ENCODE data around the gene GLTPD2.
"Not testable (repeated sequence)": the region's sequence is repeated elsewhere in the genome, so short reads cannot be mapped to it uniquely, and the experiment has no call there.

Gene GLTPD2

GRCh38 chr17:4811471-4811870 lies 22.7 kb downstream of the GLTPD2 start:
- no peak for DNase-seq

GRCh38 chr17:4812690-4813089 lies 23.9 kb downstream of the GLTPD2 start:
- DNase-seq, result no peak

- no peak for DNase-seq
These were observed 26.4 kb downstream of the GLTPD2 start for GRCh38 chr17:4815043-4815675.

- no peak for DNase-seq
These were observed 28.1 kb downstream of the GLTPD2 start for GRCh38 chr17:4816826-4817225.

- DNase-seq, result no peak
These were observed 29.5 kb downstream of the GLTPD2 start for GRCh38 chr17:4818276-4818675.

GRCh38 chr17:4822835-4823234 lies 34.1 kb downstream of the GLTPD2 start:
- no peak for DNase-seq

- DNase-seq, result peak; percentile 25
These were observed 34.8 kb downstream of the GLTPD2 start for GRCh38 chr17:4823373-4824089.

- DNase-seq, result no peak
These were observed 38.6 kb downstream of the GLTPD2 start for GRCh38 chr17:4827399-4827798.

- DNase-seq, result not testable (repeated sequence)
These were observed 44.0 kb downstream of the GLTPD2 start for GRCh38 chr17:4832829-4833177.

- DNase-seq, result peak; percentile 78
These were observed 44.6 kb downstream of the GLTPD2 start, which contains the start of gene MINK1 for GRCh38 chr17:4833178-4833940. TSS of gene MINK1 (plus strand) at chr17:4833340. CDS start at chr17:4833584, 244 bp downstream.

GRCh38 chr17:4833941-4834680 lies 45.3 kb downstream of the GLTPD2 start:
- peak; percentile 28 for DNase-seq

- DNase-seq, result no peak
These were observed 45.9 kb downstream of the GLTPD2 start for GRCh38 chr17:4834681-4835020.

GRCh38 chr17:4836221-4836620 lies 47.5 kb downstream of the GLTPD2 start:
- DNase-seq, result no peak

GRCh38 chr17:4837471-4838308 lies 48.9 kb downstream of the GLTPD2 start:
- DNase-seq, result no peak

GRCh38 chr17:4838309-4838785 lies 49.6 kb downstream of the GLTPD2 start:
- DNase-seq, result no peak

- no peak for DNase-seq
These were observed 50.5 kb downstream of the GLTPD2 start for GRCh38 chr17:4839221-4839620.
